ENCODE measurements around the gene DYDC1.

Gene DYDC1

GRCh38 chr10:80400136-80400804 lies 43.7 kb upstream of the DYDC1 start:
- H2BK5ac ChIP-seq (ENCODE audit: low read depth, low read length, poor library complexity) = no peak overlapping the region
- H3K4me2 ChIP-seq (ENCODE audit: low read length) = no peak overlapping the region
- no peak overlapping the region for H3K4me3 ChIP-seq (ENCODE audit: low read depth, low read length)
- H3K9me3 ChIP-seq (ENCODE audit: insufficient read depth, low read depth, low read length) = no peaks in the 10 kb centered on the region
- H3K36me3 ChIP-seq (ENCODE audit: control insufficient read depth in 1 of 2, insufficient read depth in 2 of 2, low read length in 2 of 2) = no peaks in the 10 kb centered on the region
- no peak overlapping the region for H2BK120ac ChIP-seq (ENCODE audit: insufficient read depth, low read length, poor library complexity)
- H3K9ac ChIP-seq (ENCODE audit: low read length) = no peak overlapping the region
- no peak overlapping the region for H3K23ac ChIP-seq (ENCODE audit: low read length)
- H3K14ac ChIP-seq (ENCODE audit: low read length) = no peak overlapping the region
- H3K4ac ChIP-seq (ENCODE audit: low read depth, low read length) = no peak overlapping the region
- no peak overlapping the region for H2BK12ac ChIP-seq (ENCODE audit: low read length)
- no peaks in the 10 kb centered on the region for H3K79me2 ChIP-seq (ENCODE audit: control insufficient read depth, insufficient read depth, low read length, poor library complexity)
- no peak overlapping the region for H2AFZ ChIP-seq (ENCODE audit: insufficient read depth, low read length, poor library complexity)
- no peaks in the 10 kb centered on the region for H3K4me1 ChIP-seq (ENCODE audit: control insufficient read depth in 1 of 2, insufficient read depth in 2 of 2, low read length in 2 of 2)
- DNase-seq = no peak
- H4K12ac ChIP-seq (ENCODE audit: low read depth, low read length) = no peak overlapping the region
- no peak overlapping the region for H4K8ac ChIP-seq (ENCODE audit: low read depth, low read length)
- H3K18ac ChIP-seq (ENCODE audit: low read length) = no peak overlapping the region
- WGBS (ENCODE audit: extremely low coverage, insufficient coverage, insufficient read length) = no CpG with 5 or more reads among the region's 8 CpGs
- no peak overlapping the region for H4K91ac ChIP-seq (ENCODE audit: low read depth, low read length)
- H2AK5ac ChIP-seq (ENCODE audit: low read length) = no peak overlapping the region
- H3K27ac ChIP-seq (ENCODE audit: low read depth, low read length) = no peak overlapping the region
- no peaks in the 10 kb centered on the region for H3K27me3 ChIP-seq (ENCODE audit: insufficient read depth, low read length)
- H3K79me1 ChIP-seq (ENCODE audit: low read length) = no peaks in the 10 kb centered on the region

- Histone ChIP-seq H3K27ac (ENCODE audit: low read depth, low read length) (no peak overlapping the region), H3K14ac (ENCODE audit: low read length) (no peak overlapping the region), H3K79me2 (ENCODE audit: control insufficient read depth, insufficient read depth, low read length, poor library complexity) (no peaks in the 10 kb centered on the region), H3K27me3 (ENCODE audit: insufficient read depth, low read length) (no peaks in the 10 kb centered on the region), H2BK12ac (ENCODE audit: low read length) (no peak overlapping the region), H2AFZ (ENCODE audit: insufficient read depth, low read length, poor library complexity) (no peak overlapping the region), H4K12ac (ENCODE audit: low read depth, low read length) (no peak overlapping the region), H3K4me2 (ENCODE audit: low read length) (no peak overlapping the region), H2BK5ac (ENCODE audit: low read depth, low read length, poor library complexity) (no peak overlapping the region), H3K4me3 (ENCODE audit: low read depth, low read length) (no peak overlapping the region), H3K36me3 (ENCODE audit: control insufficient read depth in 1 of 2, insufficient read depth in 2 of 2, low read length in 2 of 2) (no peaks in the 10 kb centered on the region), H2AK5ac (ENCODE audit: low read length) (no peak overlapping the region), H3K79me1 (ENCODE audit: low read length) (no peaks in the 10 kb centered on the region), H2BK120ac (ENCODE audit: insufficient read depth, low read length, poor library complexity) (no peak overlapping the region), H3K4me1 (ENCODE audit: control insufficient read depth in 1 of 2, insufficient read depth in 2 of 2, low read length in 2 of 2) (peaks cover 0 to 2% of the 10 kb centered on the region in 2 experiments), H4K91ac (ENCODE audit: low read depth, low read length) (no peak overlapping the region), H3K18ac (ENCODE audit: low read length) (no peak overlapping the region), H3K9me3 (ENCODE audit: insufficient read depth, low read depth, low read length) (no peaks in the 10 kb centered on the region), H3K9ac (ENCODE audit: low read length) (no peak overlapping the region), H3K23ac (ENCODE audit: low read length) (no peak overlapping the region), H4K8ac (ENCODE audit: low read depth, low read length) (no peak overlapping the region), H3K4ac (ENCODE audit: low read depth, low read length) (no peak overlapping the region)
- no peak for DNase-seq
- WGBS (ENCODE audit: extremely low coverage, insufficient coverage, insufficient read length) = no CpG with 5 or more reads among the region's 2 CpGs
These were observed 40.5 kb upstream of the DYDC1 start for GRCh38 chr10:80397014-80397413.

DNA sequence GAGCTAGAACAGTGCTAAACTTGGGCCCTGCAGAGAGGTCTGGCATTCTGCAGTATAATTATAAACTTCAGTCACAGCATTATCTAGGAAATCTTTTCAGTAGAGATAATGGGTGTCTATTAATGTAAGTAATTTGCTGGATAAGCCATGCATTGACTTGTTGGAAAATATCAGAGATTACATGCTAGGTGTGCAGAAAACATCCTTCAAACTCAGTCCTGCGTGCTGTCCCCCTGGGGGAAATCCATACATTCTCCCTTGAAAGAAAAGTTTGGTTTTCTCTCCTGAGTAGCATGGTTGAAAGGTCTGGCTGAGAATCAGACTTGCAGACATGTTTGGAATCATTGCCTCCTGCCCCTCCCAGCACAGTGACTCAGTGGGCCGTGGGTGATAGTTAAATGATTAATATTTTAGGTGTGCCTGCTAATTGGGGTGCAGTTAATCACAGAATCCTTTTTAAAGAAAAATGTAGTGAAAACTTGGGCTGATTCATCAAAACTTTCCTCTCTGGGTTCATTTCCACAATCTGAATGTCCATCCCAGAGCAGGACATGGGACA lies 37.9 kb upstream of the DYDC1 start:
- H3K4me1 ChIP-seq (ENCODE audit: control insufficient read depth in 1 of 2, insufficient read depth in 2 of 2, low read length in 2 of 2) = peaks cover 0 to 2% of the 10 kb centered on the region in 2 experiments
- H2BK12ac ChIP-seq (ENCODE audit: low read length) = no peak overlapping the region
- no peak overlapping the region for H2BK5ac ChIP-seq (ENCODE audit: low read depth, low read length, poor library complexity)
- no peak overlapping the region for H2BK120ac ChIP-seq (ENCODE audit: insufficient read depth, low read length, poor library complexity)
- H3K4ac ChIP-seq (ENCODE audit: low read depth, low read length) = no peak overlapping the region
- DNase-seq = peak; percentile 84 to 90
- H3K36me3 ChIP-seq (ENCODE audit: control insufficient read depth in 1 of 2, insufficient read depth in 2 of 2, low read length in 2 of 2) = no peaks in the 10 kb centered on the region
- no peaks in the 10 kb centered on the region for H3K79me2 ChIP-seq (ENCODE audit: control insufficient read depth, insufficient read depth, low read length, poor library complexity)
- no peak overlapping the region for H3K23ac ChIP-seq (ENCODE audit: low read length)
- H3K9ac ChIP-seq (ENCODE audit: low read length) = no peak overlapping the region
- H3K18ac ChIP-seq (ENCODE audit: low read length) = no peak overlapping the region
- H2AFZ ChIP-seq (ENCODE audit: insufficient read depth, low read length, poor library complexity) = no peak overlapping the region
- no peak overlapping the region for H3K4me2 ChIP-seq (ENCODE audit: low read length)
- H3K14ac ChIP-seq (ENCODE audit: low read length) = no peak overlapping the region
- H3K9me3 ChIP-seq (ENCODE audit: insufficient read depth, low read depth, low read length) = no peaks in the 10 kb centered on the region
- H3K27ac ChIP-seq (ENCODE audit: low read depth, low read length) = no peak overlapping the region
- H4K91ac ChIP-seq (ENCODE audit: low read depth, low read length) = no peak overlapping the region
- no CpG with 5 or more reads among the region's 2 CpGs for WGBS (ENCODE audit: extremely low coverage, insufficient coverage, insufficient read length)
- H3K79me1 ChIP-seq (ENCODE audit: low read length) = no peaks in the 10 kb centered on the region
- no peak overlapping the region for H4K8ac ChIP-seq (ENCODE audit: low read depth, low read length)
- no peak overlapping the region for H4K12ac ChIP-seq (ENCODE audit: low read depth, low read length)
- H2AK5ac ChIP-seq (ENCODE audit: low read length) = no peak overlapping the region
- H3K4me3 ChIP-seq (ENCODE audit: low read depth, low read length) = no peak overlapping the region
- H3K27me3 ChIP-seq (ENCODE audit: insufficient read depth, low read length) = no peaks in the 10 kb centered on the region

GRCh38 chr10:80392250-80392649 lies 35.7 kb upstream of the DYDC1 start:
- Histone ChIP-seq H3K9ac (ENCODE audit: low read length) (no peak overlapping the region), H2BK120ac (ENCODE audit: insufficient read depth, low read length, poor library complexity) (no peak overlapping the region), H2AK5ac (ENCODE audit: low read length) (no peak overlapping the region), H2BK5ac (ENCODE audit: low read depth, low read length, poor library complexity) (no peak overlapping the region), H3K4me1 (ENCODE audit: control insufficient read depth in 1 of 2, insufficient read depth in 2 of 2, low read length in 2 of 2) (peaks cover 0 to 2% of the 10 kb centered on the region in 2 experiments), H4K91ac (ENCODE audit: low read depth, low read length) (no peak overlapping the region), H3K36me3 (ENCODE audit: control insufficient read depth in 1 of 2, insufficient read depth in 2 of 2, low read length in 2 of 2) (no peaks in the 10 kb centered on the region), H3K27me3 (ENCODE audit: insufficient read depth, low read length) (no peaks in the 10 kb centered on the region), H3K79me1 (ENCODE audit: low read length) (no peaks in the 10 kb centered on the region), H3K79me2 (ENCODE audit: control insufficient read depth, insufficient read depth, low read length, poor library complexity) (no peaks in the 10 kb centered on the region), H3K4ac (ENCODE audit: low read depth, low read length) (no peak overlapping the region), H3K27ac (ENCODE audit: low read depth, low read length) (no peak overlapping the region), H3K14ac (ENCODE audit: low read length) (no peak overlapping the region), H4K12ac (ENCODE audit: low read depth, low read length) (no peak overlapping the region), H3K23ac (ENCODE audit: low read length) (no peak overlapping the region), H2BK12ac (ENCODE audit: low read length) (no peak overlapping the region), H2AFZ (ENCODE audit: insufficient read depth, low read length, poor library complexity) (no peak overlapping the region), H3K4me3 (ENCODE audit: low read depth, low read length) (no peak overlapping the region), H3K9me3 (ENCODE audit: insufficient read depth, low read depth, low read length) (no peaks in the 10 kb centered on the region), H3K18ac (ENCODE audit: low read length) (no peak overlapping the region), H4K8ac (ENCODE audit: low read depth, low read length) (no peak overlapping the region), H3K4me2 (ENCODE audit: low read length) (no peak overlapping the region)
- DNase-seq = peak; percentile 47 to 77
- no CpG with 5 or more reads among the region's 6 CpGs for WGBS (ENCODE audit: extremely low coverage, insufficient coverage, insufficient read length)

Measured in trophoblast cell (in vitro differentiated cells and primary cell).